22Rv1 (cell line): ENCODE results near the gene HPS1.

Experiments
- CTCF ChIP-seq: fragments of 450-650 bp; IDR thresholded peaks from 2 replicates; pipeline ENCODE4 v1.5.1; 2017; ENCODE audit warnings: mild to moderate bottlenecking
- ZFX ChIP-seq: fragments of 450-650 bp; IDR thresholded peaks from 2 replicates; pipeline ENCODE4 v1.6.1; 2017; ENCODE audit warnings: antibody characterized with exemption, borderline replicate concordance

GRCh38 chr10:98417973-98418664, 28.6 kb downstream of the HPS1 start:
- TF ChIP-seq CTCF (no peak), ZFX (no peak)
